Lower leg skin (tissue), 4 donors: ENCODE measurements around the gene LRRC8B. TPM values are rescaled to one million over a fixed set of nuclear protein-coding genes. Genes with fewer than 3 reads are reported as not detected.

Experiments
- DNase-seq, 2 donors: peaks; one replicate each; pipeline ENCODE4 v3.0.0-alpha.2; 2019; ENCODE audit warnings: low spot score in 2 of 2
- H3K4me3 ChIP-seq: fragments of 200-600 bp; sonication (generic); 2 replicates; pipeline ENCODE4 v1.5.1; 2017; ENCODE audit warnings: mild to moderate bottlenecking, low read depth; ENCODE audit not compliant: poor library complexity, severe bottlenecking
- POLR2A ChIP-seq, 2 donors: fragments of 450-650 bp; IDR thresholded peaks; one replicate each; pipeline ENCODE4 v1.6.1; 2016 to 2017; ENCODE audit warnings: antibody characterized with exemption in 2 of 2, mild to moderate bottlenecking in 1 of 2, moderate library complexity in 1 of 2
- WGBS, 2 donors: methylation state at CpG; one replicate each; pipeline ENCODE4 v1.1.5; 2018; 5-methylcytosine and 5-hydroxymethylcytosine counted together
- intact Hi-C: fragments of 100-400 bp; cut with DNase I; formaldehyde crosslinking; loops from one replicate; pipeline ENCODE4 v1.15.0; 2023; ENCODE audit warnings: low total_unique reads
- total RNA-seq, 4 donors: library from RNA; depleted of rRNA; stranded (reverse); fragments of >200 nt; gene quantifications; one replicate each; pipeline ENCODE4 v1.1.0, GENCODE V29; 2016
- TF ChIP-seq, protein P1 (sequence below), 3 donors: fragments of 450-650 bp; IDR thresholded peaks; one replicate each; pipeline ENCODE4 v1.5.1; 2016; ENCODE audit warnings: antibody characterized with exemption in 3 of 3, mild to moderate bottlenecking in 3 of 3, moderate library complexity in 2 of 3

Gene LRRC8B
- total RNA-seq, 4 donors from 2014 or later: 12.2 to 26.2 (median 13.1) TPM

- H3K4me3 ChIP-seq: no peak overlapping the region
- no peak for TF ChIP-seq POLR2A (IDR thresholded peaks at IDR 0.05)
- TF ChIP-seq, protein P1, sequence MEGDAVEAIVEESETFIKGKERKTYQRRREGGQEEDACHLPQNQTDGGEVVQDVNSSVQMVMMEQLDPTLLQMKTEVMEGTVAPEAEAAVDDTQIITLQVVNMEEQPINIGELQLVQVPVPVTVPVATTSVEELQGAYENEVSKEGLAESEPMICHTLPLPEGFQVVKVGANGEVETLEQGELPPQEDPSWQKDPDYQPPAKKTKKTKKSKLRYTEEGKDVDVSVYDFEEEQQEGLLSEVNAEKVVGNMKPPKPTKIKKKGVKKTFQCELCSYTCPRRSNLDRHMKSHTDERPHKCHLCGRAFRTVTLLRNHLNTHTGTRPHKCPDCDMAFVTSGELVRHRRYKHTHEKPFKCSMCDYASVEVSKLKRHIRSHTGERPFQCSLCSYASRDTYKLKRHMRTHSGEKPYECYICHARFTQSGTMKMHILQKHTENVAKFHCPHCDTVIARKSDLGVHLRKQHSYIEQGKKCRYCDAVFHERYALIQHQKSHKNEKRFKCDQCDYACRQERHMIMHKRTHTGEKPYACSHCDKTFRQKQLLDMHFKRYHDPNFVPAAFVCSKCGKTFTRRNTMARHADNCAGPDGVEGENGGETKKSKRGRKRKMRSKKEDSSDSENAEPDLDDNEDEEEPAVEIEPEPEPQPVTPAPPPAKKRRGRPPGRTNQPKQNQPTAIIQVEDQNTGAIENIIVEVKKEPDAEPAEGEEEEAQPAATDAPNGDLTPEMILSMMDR (IDR thresholded peaks at IDR 0.05): no peak
- intact Hi-C loops: no loop called here
- DNase-seq: no peak
- 0 to 100% methylated on average over 1 of the region's 1 CpG for WGBS, 2 donors
These were observed 121.6 kb downstream of the LRRC8B start for GRCh38 chr1:89646259-89646658.

Other genes with a start within 250 kb of the LRRC8B start
- gene GBP6, start 160.8 kb upstream of the LRRC8B start, total RNA-seq: 1 to 10 TPM in 1 of 4 donors, under 1 TPM in 3; 0.55 to 1.5 (median 0.74) TPM
- gene LRRC8C, start 108.3 kb downstream of the LRRC8B start, total RNA-seq: 1 to 10 TPM; 4.3 to 6.2 (median 5.7) TPM